Retinal pigment epithelial cell (primary cell): ENCODE results near the gene TAGAP.

Source experiments
- DNase-seq: peaks from one replicate; pipeline ENCODE4 v3.0.0-alpha.2; 2010; ENCODE audit warnings: low read depth
- H3K4me3 ChIP-seq: 2 replicates; pipeline ENCODE4 v1.5.1; 2011; ENCODE audit warnings: mild to moderate bottlenecking, low read length, control low read depth, moderate library complexity
- CTCF ChIP-seq: conservative IDR thresholded peaks from 2 replicates; pipeline ENCODE4 v1.5.1; 2011; ENCODE audit warnings: low read depth, low read length, control low read depth, inconsistent platforms

Gene TAGAP

GRCh38 chr6:159068904-159069578 is 24.2 kb upstream of the TAGAP start:
- no peak for TF ChIP-seq CTCF
- no peak for DNase-seq

GRCh38 chr6:159067334-159067733 is 22.5 kb upstream of the TAGAP start:
- no peak for TF ChIP-seq CTCF
- H3K4me3 ChIP-seq: no peak overlapping the region
- DNase-seq: no peak

More at GRCh38 chr6:159068904-159069578, 24.2 kb upstream of the TAGAP start:
- no peak overlapping the region for H3K4me3 ChIP-seq

- no peak overlapping the region for H3K4me3 ChIP-seq
- no peak for DNase-seq
- no peak for TF ChIP-seq CTCF
Measured at GRCh38 chr6:159066483-159066882, 21.7 kb upstream of the TAGAP start.

GRCh38 chr6:159065759-159066329 is 21.1 kb upstream of the TAGAP start:
- TF ChIP-seq CTCF: no peak
- DNase-seq: no peak
- no peak overlapping the region for H3K4me3 ChIP-seq

GRCh38 chr6:159065091-159065490 is 20.3 kb upstream of the TAGAP start:
- no peak overlapping the region for H3K4me3 ChIP-seq
- TF ChIP-seq CTCF: no peak
- DNase-seq: no peak

GRCh38 chr6:159064477-159064876 is 19.7 kb upstream of the TAGAP start:
- DNase-seq: no peak
- no peak overlapping the region for H3K4me3 ChIP-seq
- no peak for TF ChIP-seq CTCF

- no peak overlapping the region for H3K4me3 ChIP-seq
Measured at GRCh38 chr6:159063549-159063948, 18.8 kb upstream of the TAGAP start.

More at GRCh38 chr6:159063549-159063948, 18.8 kb upstream of the TAGAP start:
- TF ChIP-seq CTCF: no peak
- DNase-seq: no peak
